ENCODE data around the gene NCAM2.

The NCAM2 gene

DNA sequence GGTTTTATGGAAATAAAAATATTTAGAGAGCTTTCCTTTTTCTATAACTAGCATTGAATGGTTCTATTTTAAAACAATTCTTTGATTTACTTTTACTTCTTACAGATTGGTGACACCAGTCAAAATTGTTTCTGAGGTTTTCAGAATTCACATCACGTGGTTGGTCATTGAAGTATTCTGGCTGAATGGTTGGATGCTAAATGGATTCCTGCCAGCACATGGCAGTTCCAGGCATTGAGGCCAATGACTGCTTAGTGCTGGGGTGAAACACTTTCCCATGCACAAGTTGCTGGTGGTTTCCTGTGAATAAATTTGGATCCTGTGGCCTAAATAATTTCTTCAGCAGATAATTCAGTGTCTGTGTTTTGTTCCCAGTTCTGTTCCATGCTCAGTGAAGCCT is 20.6 kb downstream of the NCAM2 start:
- no peak for DNase-seq (ENCODE audit: low read depth)
- H3K4me3 ChIP-seq (ENCODE audit: low read length), result no peak overlapping the region
- TF ChIP-seq, protein P1, sequence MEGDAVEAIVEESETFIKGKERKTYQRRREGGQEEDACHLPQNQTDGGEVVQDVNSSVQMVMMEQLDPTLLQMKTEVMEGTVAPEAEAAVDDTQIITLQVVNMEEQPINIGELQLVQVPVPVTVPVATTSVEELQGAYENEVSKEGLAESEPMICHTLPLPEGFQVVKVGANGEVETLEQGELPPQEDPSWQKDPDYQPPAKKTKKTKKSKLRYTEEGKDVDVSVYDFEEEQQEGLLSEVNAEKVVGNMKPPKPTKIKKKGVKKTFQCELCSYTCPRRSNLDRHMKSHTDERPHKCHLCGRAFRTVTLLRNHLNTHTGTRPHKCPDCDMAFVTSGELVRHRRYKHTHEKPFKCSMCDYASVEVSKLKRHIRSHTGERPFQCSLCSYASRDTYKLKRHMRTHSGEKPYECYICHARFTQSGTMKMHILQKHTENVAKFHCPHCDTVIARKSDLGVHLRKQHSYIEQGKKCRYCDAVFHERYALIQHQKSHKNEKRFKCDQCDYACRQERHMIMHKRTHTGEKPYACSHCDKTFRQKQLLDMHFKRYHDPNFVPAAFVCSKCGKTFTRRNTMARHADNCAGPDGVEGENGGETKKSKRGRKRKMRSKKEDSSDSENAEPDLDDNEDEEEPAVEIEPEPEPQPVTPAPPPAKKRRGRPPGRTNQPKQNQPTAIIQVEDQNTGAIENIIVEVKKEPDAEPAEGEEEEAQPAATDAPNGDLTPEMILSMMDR (IDR thresholded peaks at IDR 0.05; ENCODE audit: insufficient read depth, low read depth, low read length, missing control alignments), result no peak

DNA sequence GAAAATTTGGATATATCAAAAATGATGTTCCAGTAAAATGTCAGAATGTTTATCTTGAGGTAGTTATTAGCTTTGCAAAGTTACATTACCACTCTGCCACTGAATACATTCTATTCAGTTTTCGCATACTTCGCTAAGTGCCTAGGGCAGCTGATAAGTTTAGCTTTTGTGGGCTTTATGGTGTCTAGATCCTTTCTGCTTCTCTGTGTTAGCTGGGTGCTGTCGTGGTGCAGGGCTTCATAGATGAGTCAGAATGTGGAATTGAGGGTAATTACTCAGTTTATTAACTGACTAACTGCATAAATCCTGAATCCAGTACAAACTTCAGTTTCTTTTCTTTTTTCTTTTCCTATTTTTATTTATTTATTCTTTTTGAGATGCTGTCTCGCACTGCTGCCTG is 21.5 kb downstream of the NCAM2 start:
- DNase-seq (ENCODE audit: low read depth), result no peak
- no peak overlapping the region for H3K4me3 ChIP-seq (ENCODE audit: low read length)
- TF ChIP-seq, protein P1 (IDR thresholded peaks at IDR 0.05; ENCODE audit: insufficient read depth, low read depth, low read length, missing control alignments), result no peak

DNA sequence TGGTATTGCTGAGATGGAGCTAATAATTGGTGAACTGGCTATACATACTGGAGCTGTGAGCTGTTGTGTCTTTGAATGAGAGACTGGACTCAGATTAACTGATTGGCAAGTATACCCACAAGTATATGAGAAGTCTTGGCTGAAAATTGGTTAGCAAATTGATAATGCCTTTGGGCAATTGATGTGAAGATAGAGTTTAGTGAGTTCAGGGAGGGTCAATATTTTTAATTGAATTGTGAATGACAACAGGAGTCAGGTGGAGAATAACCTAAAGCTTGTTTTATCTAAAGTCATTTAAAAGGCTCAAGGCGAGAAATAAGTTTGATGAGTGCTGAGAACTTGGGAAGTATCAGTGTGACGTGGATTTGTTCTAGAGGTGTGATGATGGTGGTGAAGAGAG is 27.5 kb downstream of the NCAM2 start:
- no peak for DNase-seq (ENCODE audit: low read depth)
- TF ChIP-seq, protein P1 (IDR thresholded peaks at IDR 0.05; ENCODE audit: insufficient read depth, low read depth, low read length, missing control alignments), result no peak
- no peak overlapping the region for H3K4me3 ChIP-seq (ENCODE audit: low read length)

DNA sequence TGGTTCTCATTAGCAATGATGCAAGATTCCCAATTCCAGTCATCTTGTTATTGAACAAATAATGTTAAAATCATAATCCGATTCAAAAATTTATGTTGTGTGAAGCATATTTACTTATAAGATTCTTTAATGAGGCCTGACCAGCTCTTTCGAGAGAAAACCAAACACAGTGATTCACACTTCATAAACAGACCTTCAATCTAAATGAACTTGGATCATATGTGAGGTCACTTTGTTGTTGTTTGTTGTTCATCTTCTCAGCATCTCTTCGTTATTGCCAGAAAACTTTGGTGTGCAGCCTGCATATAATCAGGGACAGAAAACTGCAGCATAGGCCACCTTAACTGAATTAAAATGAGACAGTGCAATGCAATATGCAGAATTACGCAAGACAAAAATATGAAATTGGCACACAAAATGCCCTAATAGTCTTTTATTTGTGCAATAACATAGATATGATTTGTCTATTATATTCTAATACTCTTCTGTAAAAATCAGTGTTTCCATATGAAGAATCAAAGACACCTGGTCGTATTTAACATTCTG is 30.1 kb downstream of the NCAM2 start:
- no peak for DNase-seq (ENCODE audit: low read depth)
- TF ChIP-seq, protein P1 (IDR thresholded peaks at IDR 0.05; ENCODE audit: insufficient read depth, low read depth, low read length, missing control alignments), result no peak
- H3K4me3 ChIP-seq (ENCODE audit: low read length), result no peak overlapping the region

DNA sequence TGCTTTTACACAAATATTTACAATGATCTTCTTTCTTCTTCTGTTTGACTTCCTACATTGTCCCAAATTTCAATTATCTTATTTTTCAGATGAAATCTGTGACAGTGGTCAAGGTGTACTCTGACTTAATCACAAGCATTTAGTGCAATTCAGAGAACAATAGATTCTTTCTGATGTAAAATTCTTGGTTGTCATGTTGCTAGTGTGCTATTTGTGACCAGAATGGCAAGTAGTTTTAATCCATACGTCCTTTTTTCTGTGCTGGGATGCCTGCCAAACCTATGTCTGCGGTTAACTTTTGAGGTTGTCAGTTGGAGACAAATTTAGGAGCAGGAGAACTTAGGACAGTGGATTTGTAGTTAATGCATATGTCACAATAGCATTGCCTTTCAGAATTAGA is 31.0 kb downstream of the NCAM2 start:
- TF ChIP-seq, protein P1 (IDR thresholded peaks at IDR 0.05; ENCODE audit: insufficient read depth, low read depth, low read length, missing control alignments), result no peak
- DNase-seq (ENCODE audit: low read depth), result no peak
- H3K4me3 ChIP-seq (ENCODE audit: low read length), result no peak overlapping the region

DNA sequence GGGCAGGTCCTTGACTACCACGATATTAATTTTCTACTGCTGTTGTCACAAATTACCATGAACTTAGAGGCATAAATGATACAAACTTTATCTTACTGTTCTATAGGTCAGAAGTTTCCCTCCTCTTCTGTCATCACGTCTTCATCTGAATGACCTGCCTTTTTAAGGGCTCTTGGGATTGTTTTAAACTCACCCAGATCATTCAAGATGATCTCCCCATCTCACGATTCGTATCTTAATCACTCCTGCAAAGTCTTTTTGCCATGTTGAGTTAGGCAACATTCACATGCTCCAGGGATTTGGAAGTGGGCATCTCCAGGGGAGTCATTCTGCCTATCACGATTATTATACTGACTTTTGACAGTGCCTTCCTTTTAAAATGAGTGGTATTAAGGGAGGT is 32.1 kb downstream of the NCAM2 start:
- DNase-seq (ENCODE audit: low read depth), result no peak
- no peak overlapping the region for H3K4me3 ChIP-seq (ENCODE audit: low read length)
- TF ChIP-seq, protein P1 (IDR thresholded peaks at IDR 0.05; ENCODE audit: insufficient read depth, low read depth, low read length, missing control alignments), result no peak

DNA sequence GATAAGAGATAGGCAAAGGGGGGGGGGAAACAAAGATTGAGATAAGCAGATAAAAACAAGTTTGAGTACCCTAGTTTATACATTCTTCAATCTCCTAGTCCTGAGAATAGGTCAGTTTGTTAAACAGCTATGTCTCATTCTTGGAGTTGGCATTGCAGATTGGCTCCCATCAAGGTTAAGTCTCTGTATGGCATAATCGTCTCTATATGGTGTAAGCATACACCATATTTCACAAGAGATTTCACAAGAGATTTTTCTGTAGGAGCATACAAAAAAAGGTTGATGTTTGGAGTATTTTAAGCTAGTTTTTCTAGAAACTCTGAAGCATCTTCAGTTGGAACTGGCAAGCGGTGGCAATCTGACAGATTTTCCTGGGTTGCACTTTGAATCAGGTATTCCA is 35.8 kb downstream of the NCAM2 start:
- no peak overlapping the region for H3K4me3 ChIP-seq (ENCODE audit: low read length)
- TF ChIP-seq, protein P1 (IDR thresholded peaks at IDR 0.05; ENCODE audit: insufficient read depth, low read depth, low read length, missing control alignments), result no peak
- no peak for DNase-seq (ENCODE audit: low read depth)
